GM18907 (cell line): Measurements from ENCODE around the gene HCN4.

Experiments
- ATAC-seq: cut with Tn5 transposase; IDR thresholded peaks from one replicate; pipeline ENCODE4 v1.9.1; 2021; ENCODE audit warnings: mild to moderate bottlenecking, moderate library complexity; ENCODE audit not compliant: unreplicated experiment

HCN4 gene

DNA sequence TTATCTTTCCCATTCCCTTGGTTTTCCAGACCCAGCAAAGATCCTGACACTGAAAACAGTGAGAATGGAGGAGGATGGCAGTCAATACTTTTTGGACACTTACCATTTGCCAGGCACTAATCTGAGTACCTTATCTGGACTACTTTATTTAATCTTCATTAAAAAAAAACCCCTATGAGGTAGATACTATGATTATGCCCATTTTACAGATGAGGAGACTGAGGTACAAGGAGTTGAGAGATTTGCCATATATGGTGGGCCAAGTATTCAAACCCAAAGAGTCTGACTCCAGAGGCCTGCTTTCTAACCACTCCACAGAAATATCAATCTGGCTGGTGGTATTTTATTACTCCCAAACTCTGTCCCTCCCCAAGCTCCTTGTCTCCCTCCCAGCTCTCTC is 19.6 kb downstream of the HCN4 start:
- ATAC-seq = no peak

DNA sequence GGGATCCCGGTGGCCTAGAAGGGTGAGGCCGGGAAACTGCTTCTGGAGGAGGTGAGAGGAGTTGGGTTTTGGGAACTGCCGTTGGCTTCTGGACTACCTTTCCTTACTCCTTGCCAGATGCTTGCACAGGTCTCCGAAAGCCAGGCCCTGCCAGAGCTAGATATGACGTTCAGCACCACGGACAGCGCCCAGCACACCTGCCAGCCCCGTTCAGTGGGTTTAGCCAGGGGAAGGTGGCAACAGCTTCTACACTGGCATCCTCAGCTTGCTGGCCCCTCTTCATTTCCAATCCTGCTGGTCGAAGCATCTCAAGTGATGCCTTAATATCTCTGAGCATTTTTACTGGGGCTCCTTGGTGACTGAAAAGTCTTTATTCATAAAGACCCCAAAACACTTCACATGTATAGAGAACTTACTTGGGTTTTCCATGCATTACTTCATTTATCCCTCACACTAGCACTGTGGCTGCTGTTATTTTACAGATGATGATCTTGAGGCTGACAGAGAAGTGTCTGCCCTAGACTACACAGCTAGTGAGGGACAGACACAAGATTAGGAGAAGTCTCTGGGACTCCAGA is 21.9 kb downstream of the HCN4 start:
- ATAC-seq = no peak

DNA sequence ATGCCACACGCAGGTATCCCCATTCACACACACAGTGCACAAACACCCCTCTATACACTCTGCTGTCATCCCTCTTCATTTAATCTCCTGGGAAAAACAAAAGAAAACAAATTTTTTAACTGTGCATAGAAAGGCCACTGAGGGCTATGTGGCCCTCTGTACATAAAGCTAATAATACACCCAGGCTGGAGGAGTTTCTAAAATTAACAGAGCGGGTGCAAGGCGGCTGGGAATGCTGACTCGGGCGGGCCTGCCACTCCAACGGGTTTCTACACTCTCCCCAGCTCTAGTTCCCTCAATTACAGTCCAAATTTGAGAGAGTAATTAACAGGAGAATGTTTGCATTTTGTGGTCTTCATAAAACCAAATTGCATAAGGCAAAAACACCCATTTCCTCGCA is 23.1 kb downstream of the HCN4 start:
- ATAC-seq = no peak

DNA sequence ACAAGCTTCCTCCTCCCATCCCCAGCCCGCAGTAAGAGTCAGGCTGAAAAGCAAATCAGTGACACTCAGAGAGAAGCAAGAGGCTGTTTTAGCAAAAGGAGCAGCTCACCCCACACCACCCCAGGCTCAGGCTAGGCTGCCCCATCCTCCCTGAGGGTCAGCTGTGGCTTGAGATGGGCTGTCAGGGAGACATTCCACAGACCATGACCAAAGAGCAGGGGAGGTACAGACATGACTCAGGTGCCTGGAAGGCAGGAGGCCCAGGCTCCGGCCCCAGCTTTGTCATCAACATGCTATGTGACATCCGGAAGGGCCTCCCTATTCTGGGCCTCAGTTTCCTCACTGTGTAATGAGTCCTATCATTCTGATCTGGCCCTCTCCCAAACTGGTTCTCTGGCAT is 24.7 kb downstream of the HCN4 start:
- no peak for ATAC-seq

DNA sequence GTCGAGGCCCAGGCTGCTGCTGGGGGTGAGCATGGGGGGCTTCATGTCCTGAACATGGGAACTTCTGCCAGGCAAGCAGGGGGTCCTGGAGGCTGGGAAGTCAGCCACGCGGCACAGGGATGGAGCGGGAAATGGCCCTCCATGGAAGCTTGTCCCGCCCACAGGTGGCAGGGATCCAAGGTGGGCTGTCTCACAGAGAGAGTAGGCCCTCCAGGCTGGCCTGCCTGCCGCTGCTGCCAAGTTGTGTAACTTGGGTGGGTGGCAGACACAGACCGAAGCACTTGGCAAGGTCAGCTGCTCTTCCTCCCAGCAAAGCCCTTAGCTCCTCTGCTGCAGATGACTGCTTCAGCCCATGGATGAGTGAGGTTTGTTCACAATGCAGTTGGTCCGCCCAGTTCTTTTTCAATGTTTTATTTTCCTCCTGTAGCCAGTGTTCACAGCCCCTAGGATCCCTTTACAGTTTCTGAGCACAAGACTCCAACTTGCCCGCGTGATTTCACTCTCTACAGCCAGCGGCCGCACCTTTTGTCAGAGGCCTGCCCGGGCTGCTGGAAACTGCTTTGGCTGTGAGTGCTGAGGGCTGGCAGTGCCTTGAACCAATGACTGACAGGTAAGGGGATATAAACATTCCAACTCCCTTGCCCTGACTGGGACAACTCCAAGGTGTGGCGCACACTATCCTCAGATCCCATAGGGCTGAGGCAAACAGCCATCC is 26.7 kb downstream of the HCN4 start:
- ATAC-seq = no peak

GRCh38 chr15:73340502-73341192 is 28.1 kb downstream of the HCN4 start:
- no peak for ATAC-seq

- ATAC-seq = no peak
These were observed 30.0 kb downstream of the HCN4 start for GRCh38 chr15:73338606-73339374.

- no peak for ATAC-seq
These were observed 30.7 kb downstream of the HCN4 start for GRCh38 chr15:73338058-73338457.

DNA sequence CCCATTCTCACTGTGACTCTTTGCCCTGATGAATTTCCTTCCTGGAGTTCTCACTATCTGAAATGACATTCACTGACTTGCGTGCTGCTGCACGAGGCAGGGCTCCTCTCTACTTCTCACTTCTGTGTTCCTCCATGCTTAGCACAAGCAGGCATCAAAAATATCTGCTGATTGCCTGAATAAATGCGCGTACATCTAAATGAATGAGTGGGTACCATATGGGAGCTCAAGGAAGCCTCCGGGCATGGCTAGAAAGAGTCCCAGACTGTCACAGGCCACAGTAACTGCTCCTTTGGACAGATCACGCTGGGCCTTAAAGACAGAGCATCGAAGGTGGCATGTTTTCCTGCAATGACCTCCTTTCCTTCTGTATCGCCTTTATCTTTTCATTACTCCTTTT is 31.6 kb downstream of the HCN4 start:
- ATAC-seq = no peak

DNA sequence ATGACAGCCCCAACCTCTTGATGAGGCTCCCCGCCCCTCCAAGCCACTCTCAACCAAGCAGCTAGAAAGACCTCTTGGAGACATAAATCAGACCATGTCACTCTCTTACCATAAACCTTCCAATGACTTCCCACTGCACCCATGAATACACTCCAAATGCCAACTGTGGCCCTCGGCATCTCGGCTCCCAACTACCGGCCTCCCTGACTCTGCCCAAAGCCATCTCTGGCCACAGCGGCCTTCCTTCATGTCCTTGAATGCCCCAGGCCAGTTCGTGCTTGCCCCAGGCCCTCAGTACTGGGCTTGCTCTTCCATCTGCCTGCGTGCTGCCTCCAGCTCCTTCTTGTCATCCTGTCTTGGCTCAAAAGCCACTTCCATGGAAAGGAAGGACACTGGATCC is 32.0 kb downstream of the HCN4 start:
- no peak for ATAC-seq

DNA sequence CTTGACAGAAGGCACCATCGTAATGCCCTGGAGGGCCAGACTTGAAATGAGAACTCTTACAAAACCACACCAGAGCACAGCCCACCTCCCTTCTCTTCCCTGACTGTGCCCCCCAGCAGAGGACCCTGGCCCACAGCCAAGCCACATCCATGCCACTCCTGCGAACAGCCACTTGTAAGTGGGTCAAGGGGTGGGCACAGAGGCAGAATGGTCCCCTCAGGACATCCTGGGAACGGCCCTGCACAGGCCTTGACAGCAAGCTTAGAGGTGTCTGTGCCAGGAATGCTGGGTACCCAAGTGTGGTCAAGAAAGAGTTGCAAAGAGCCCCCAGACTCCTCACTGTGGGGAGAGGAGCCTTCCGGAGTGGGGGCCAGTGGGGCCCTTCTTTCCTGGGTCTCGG is 33.3 kb downstream of the HCN4 start:
- ATAC-seq = no peak

GRCh38 chr15:73335026-73335425 is 33.7 kb downstream of the HCN4 start:
- no peak for ATAC-seq

GRCh38 chr15:73334086-73334485 is 34.7 kb downstream of the HCN4 start:
- ATAC-seq = no peak

GRCh38 chr15:73333001-73333400 is 35.8 kb downstream of the HCN4 start:
- no peak for ATAC-seq

- ATAC-seq = no peak
These were observed 36.5 kb downstream of the HCN4 start for GRCh38 chr15:73331991-73332925.

- no peak for ATAC-seq
These were observed 37.3 kb downstream of the HCN4 start for GRCh38 chr15:73331501-73331900.

DNA sequence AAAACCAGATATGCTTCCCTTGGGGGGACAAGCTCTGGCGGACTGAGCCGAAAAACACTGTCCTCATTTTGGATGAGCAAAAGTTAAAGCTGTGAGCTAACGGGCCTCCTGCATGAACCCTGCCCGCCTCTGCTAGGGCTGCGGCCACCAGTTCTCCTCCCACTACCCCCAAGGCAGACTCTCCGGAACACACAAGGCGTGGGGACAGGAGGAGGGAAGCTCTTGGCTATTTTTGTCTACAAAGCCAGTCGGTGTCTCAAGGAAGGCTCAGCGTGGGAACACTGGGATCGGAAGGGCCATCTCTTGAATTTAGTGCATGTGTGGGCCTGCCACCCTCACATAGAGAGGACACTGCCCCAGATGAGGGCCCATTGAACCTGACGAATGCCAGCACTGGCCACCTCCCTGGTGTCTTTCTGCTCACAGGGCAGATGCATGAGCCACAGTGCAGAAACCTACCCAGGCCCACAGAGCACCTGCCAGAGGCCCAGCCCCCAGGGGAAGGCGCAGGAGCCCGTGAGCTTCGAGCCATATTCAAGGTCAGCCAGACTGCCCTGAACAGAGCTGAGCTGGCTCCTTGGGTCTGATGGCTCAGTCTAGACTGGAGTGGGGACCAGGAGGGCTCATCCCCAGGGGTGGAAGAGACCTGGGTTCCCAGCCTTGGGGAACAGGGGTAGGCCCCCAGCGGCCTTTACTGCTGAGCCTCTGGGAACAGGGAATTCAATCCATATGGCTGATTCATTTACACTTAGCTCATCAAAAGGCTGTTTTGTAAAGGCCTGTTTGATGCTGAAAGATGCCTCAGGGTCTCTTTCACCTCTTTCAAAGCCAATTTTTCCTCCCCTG is 38.3 kb downstream of the HCN4 start:
- no peak for ATAC-seq

GRCh38 chr15:73329501-73330200 is 39.1 kb downstream of the HCN4 start:
- no peak for ATAC-seq

DNA sequence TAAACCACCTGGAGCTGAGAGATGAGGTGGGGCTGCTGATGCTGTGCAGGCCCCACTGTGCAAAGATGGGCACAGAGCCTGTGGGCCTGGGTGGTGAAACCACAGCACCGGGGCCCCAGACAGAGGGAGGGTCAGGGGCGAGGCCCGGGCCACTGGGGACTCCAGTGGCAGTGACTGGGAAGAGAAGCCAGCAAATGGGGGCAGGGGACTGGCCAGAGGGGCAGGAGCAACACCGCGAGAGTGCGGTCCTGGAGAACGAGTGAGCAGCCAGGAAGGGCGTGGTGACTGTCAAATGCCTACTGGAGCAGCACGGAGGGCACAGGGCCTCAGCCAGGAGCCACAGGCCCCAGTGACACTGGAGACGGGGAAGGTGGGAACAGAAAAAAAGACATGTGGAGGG is 39.8 kb downstream of the HCN4 start:
- ATAC-seq = no peak
